ENCODE data around the gene FBXL19. TPM values are rescaled to one million over a fixed set of nuclear protein-coding genes. Genes with fewer than 3 reads are reported as not detected.

The FBXL19 gene
- total and polyA plus RNA-seq, 2 experiments from 2014 or later, result 0.64 to 18.2 TPM

DNA sequence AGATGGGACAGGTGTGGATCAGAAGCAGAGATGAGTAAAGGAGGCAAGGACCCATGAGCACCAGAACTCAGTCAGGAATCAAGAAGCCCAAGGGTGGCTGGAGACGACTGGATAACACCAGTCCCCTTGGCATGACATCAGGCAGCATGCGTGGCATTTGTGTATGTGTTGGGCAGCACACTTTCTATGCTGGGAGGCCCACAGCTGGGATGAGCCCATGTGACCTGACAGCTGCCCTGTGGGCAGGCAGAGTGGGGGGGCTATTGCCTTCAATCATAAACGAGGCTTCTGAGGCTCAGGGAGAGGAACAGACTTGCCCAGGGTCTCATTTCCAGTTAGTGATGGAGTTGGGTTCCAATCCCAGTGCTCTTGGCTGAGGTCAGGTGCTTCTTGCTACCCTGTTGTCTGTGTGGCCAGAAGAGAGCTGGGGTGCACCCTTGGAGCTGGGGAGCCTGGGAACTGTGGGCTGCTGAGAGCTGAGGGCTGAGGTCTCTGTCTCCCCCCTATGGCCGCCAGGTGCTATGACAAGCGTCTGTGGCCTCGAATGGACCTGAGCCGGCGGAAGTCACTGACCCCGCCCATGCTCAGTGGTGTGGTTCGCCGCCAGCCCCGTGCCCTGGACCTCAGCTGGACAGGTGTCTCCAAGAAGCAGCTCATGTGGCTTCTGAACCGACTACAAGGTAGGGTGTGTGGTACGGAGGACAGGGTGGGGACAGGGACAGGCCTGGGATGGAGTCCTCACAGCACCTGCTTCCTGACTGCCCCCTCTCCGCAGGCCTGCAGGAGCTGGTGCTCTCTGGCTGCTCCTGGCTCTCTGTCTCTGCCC lies 18.4 kb downstream of the FBXL19 start:
- in situ Hi-C loops (cut with MboI), result no loop called here
- 19 to 20% methylated on average over 15 of the region's 15 CpGs for WGBS, 2 experiments (ENCODE audit: low coverage in 1 of 2, low lambda C conversion rate in 2 of 2, missing lambda C conversion rate in 2 of 2)

DNA sequence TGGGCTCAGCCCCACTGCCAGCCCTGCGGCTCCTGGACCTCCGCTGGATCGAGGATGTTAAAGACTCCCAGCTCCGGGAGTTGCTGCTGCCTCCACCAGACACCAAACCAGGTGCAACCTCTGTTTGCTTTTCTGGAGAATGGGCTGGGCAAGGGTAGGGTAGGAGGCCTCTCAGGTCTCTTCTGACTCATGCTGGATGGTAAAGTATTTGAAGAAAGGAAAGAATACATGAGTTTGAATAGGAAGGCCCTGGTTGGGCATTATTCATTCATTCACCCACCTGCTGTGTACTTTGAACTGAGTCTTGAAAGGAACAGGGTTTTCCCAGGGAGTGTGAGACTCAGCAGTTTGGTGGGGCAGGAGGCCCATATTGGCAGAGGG lies 19.0 kb downstream of the FBXL19 start:
- no peak overlapping the region for H3K4me2 ChIP-seq (ENCODE audit: unreplicated experiment)
- 94 to 96% methylated on average over 4 of the region's 4 CpGs for WGBS, 2 experiments (ENCODE audit: low coverage in 1 of 2, low lambda C conversion rate in 2 of 2, missing lambda C conversion rate in 2 of 2)
- H3K4me3 ChIP-seq, result no peak overlapping the region
- H4K20me1 ChIP-seq (ENCODE audit: insufficient read depth), result no peaks in the 10 kb centered on the region
- peaks cover 17% of the 10 kb centered on the region for H3K79me2 ChIP-seq (ENCODE audit: insufficient read depth)
- no peak for TF ChIP-seq EZH2 (IDR thresholded peaks at IDR 0.05; ENCODE audit: insufficient read depth, poor library complexity, severe bottlenecking)
- TF ChIP-seq EZH2phosphoT487 (IDR thresholded peaks at IDR 0.05; ENCODE audit: insufficient read depth, low read depth), result no peak
- DNase-seq, result no peak
- H3F3A ChIP-seq (ENCODE audit: insufficient read depth), result peaks cover 13% of the 10 kb centered on the region; the same call in 1 of the 2 replicates
- H3K27me3 ChIP-seq (replicated peaks; ENCODE audit: insufficient read depth), result no peaks in the 10 kb centered on the region
- H2AFZ ChIP-seq, result no peak overlapping the region
- H3K9me3 ChIP-seq (ENCODE audit: low read depth), result no peaks in the 10 kb centered on the region
- H3K36me3 ChIP-seq (ENCODE audit: low read depth), result peaks cover 13% of the 10 kb centered on the region; the same call in 1 of the 2 replicates
- H3K27ac ChIP-seq, result no peak overlapping the region
- in situ Hi-C loops (cut with MboI), result no loop called here
- peaks cover 8% of the 10 kb centered on the region for H3K4me1 ChIP-seq (ENCODE audit: insufficient read depth)
- no peak overlapping the region for H3K9ac ChIP-seq
- no peaks in the 10 kb centered on the region for H3K9me2 ChIP-seq (ENCODE audit: insufficient read depth)

More for the DNA sequence above, 18.4 kb downstream of the FBXL19 start:
- Histone ChIP-seq H3K36me3 (ENCODE audit: low read depth) (peaks cover 13% of the 10 kb centered on the region; the same call in 1 of the 2 replicates), H3F3A (ENCODE audit: insufficient read depth) (peaks cover 14% of the 10 kb centered on the region; the same call in 1 of the 2 replicates), H3K9ac (no peak overlapping the region), H3K9me3 (ENCODE audit: low read depth) (no peaks in the 10 kb centered on the region), H3K9me2 (ENCODE audit: insufficient read depth) (no peaks in the 10 kb centered on the region), H4K20me1 (ENCODE audit: insufficient read depth) (no peaks in the 10 kb centered on the region), H3K27me3 (replicated peaks; ENCODE audit: insufficient read depth) (no peaks in the 10 kb centered on the region), H3K79me2 (ENCODE audit: insufficient read depth) (peaks cover 17% of the 10 kb centered on the region), H3K27ac (no peak overlapping the region), H3K4me1 (ENCODE audit: insufficient read depth) (peaks cover 8% of the 10 kb centered on the region), H2AFZ (no peak overlapping the region), H3K4me3 (no peak overlapping the region), H3K4me2 (ENCODE audit: unreplicated experiment) (no peak overlapping the region)
- no peak for TF ChIP-seq EZH2 (IDR thresholded peaks at IDR 0.05; ENCODE audit: insufficient read depth, poor library complexity, severe bottlenecking)
- no peak for TF ChIP-seq EZH2phosphoT487 (IDR thresholded peaks at IDR 0.05; ENCODE audit: insufficient read depth, low read depth)
- DNase-seq, result peak; percentile 83

DNA sequence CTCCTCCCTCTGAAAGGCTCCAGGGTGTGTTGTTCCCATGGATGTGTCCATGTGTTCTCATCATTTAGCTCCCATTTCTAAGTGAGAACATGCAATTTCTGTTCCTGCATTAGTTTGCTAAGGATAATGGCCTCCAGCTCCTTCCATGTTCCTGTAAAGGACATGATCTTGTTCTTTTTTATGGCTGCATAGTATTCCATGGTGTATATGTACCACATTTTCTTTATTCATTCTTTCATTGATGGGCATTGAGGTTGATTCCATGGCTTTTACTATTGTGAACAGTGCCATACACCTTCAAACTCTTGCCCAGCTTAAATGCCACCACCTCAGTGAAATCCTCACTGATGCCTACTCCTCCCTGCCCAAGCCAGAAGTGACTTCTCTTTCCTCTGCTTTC lies 21.0 kb downstream of the FBXL19 start:
- no peak for TF ChIP-seq EZH2 (IDR thresholded peaks at IDR 0.05; ENCODE audit: insufficient read depth, poor library complexity, severe bottlenecking)
- TF ChIP-seq EZH2phosphoT487 (IDR thresholded peaks at IDR 0.05; ENCODE audit: insufficient read depth, low read depth), result no peak
- H3K9me3 ChIP-seq (ENCODE audit: low read depth), result no peaks in the 10 kb centered on the region
- H3K4me2 ChIP-seq (ENCODE audit: unreplicated experiment), result no peak overlapping the region
- H3K36me3 ChIP-seq (ENCODE audit: low read depth), result peaks cover 13% of the 10 kb centered on the region; the same call in 1 of the 2 replicates
- H3F3A ChIP-seq (ENCODE audit: insufficient read depth), result 0 out of 2 replicates have a peak, but pooled peaks cover 3% of the 10 kb centered on the region
- H3K79me2 ChIP-seq (ENCODE audit: insufficient read depth), result peaks cover 21% of the 10 kb centered on the region
- in situ Hi-C loops (cut with MboI), result no loop called here
- no peak overlapping the region for H3K27ac ChIP-seq
- no peak overlapping the region for H2AFZ ChIP-seq
- no peak overlapping the region for H3K4me3 ChIP-seq
- H3K9me2 ChIP-seq (ENCODE audit: insufficient read depth), result no peaks in the 10 kb centered on the region
- H4K20me1 ChIP-seq (ENCODE audit: insufficient read depth), result no peaks in the 10 kb centered on the region
- H3K27me3 ChIP-seq (replicated peaks; ENCODE audit: insufficient read depth), result no peaks in the 10 kb centered on the region
- H3K4me1 ChIP-seq (ENCODE audit: insufficient read depth), result peaks cover 8% of the 10 kb centered on the region
- no peak for DNase-seq
- no peak overlapping the region for H3K9ac ChIP-seq

- Histone ChIP-seq H4K20me1 (ENCODE audit: insufficient read depth) (no peaks in the 10 kb centered on the region), H3K9ac (no peak overlapping the region), H3K9me3 (ENCODE audit: low read depth) (no peaks in the 10 kb centered on the region), H3K27me3 (replicated peaks; ENCODE audit: insufficient read depth) (no peaks in the 10 kb centered on the region), H3K4me2 (ENCODE audit: unreplicated experiment) (no peak overlapping the region), H3K4me3 (no peak overlapping the region), H3K27ac (no peak overlapping the region), H3K79me2 (ENCODE audit: insufficient read depth) (peaks cover 15% of the 10 kb centered on the region), H3K36me3 (ENCODE audit: low read depth) (peaks cover 13% of the 10 kb centered on the region; the same call in 1 of the 2 replicates), H3K4me1 (ENCODE audit: insufficient read depth) (peaks cover 17% of the 10 kb centered on the region; the same call in 1 of the 2 replicates), H3F3A (ENCODE audit: insufficient read depth) (peaks cover 15% of the 10 kb centered on the region), H3K9me2 (ENCODE audit: insufficient read depth) (no peaks in the 10 kb centered on the region), H2AFZ (no peak overlapping the region)
- no peak for TF ChIP-seq EZH2 (IDR thresholded peaks at IDR 0.05; ENCODE audit: insufficient read depth, poor library complexity, severe bottlenecking)
- no peak for TF ChIP-seq EZH2phosphoT487 (IDR thresholded peaks at IDR 0.05; ENCODE audit: insufficient read depth, low read depth)
- 93 to 94% methylated on average over 33 of the region's 38 CpGs for WGBS, 2 experiments (ENCODE audit: low coverage in 1 of 2, low lambda C conversion rate in 2 of 2, missing lambda C conversion rate in 2 of 2)
- in situ Hi-C loops (cut with MboI), result no loop called here
- DNase-seq, result no peak
These were observed 23.5 kb downstream of the FBXL19 start for GRCh38 chr16:30946671-30947540.
